Ureter (tissue), 1 donor: ENCODE results near the gene TUT7. TPM values are rescaled to one million over a fixed set of nuclear protein-coding genes. Genes with fewer than 3 reads are reported as not detected.
"Not testable (repeated sequence)": the region's sequence is repeated elsewhere in the genome, so short reads cannot be mapped to it uniquely, and the experiment has no call there.

ENCODE experiments used
- DNase-seq: peaks from one replicate; pipeline ENCODE4 v3.0.0-alpha.2; 2020; ENCODE audit warnings: low spot score
- total RNA-seq: library from RNA; stranded (reverse); gene quantifications from one replicate; pipeline ENCODE4 v1.2.4, GENCODE V29; 2023
- donor health status: DM: yes; HTN: yes; CAD: no.

Gene TUT7, protein sequence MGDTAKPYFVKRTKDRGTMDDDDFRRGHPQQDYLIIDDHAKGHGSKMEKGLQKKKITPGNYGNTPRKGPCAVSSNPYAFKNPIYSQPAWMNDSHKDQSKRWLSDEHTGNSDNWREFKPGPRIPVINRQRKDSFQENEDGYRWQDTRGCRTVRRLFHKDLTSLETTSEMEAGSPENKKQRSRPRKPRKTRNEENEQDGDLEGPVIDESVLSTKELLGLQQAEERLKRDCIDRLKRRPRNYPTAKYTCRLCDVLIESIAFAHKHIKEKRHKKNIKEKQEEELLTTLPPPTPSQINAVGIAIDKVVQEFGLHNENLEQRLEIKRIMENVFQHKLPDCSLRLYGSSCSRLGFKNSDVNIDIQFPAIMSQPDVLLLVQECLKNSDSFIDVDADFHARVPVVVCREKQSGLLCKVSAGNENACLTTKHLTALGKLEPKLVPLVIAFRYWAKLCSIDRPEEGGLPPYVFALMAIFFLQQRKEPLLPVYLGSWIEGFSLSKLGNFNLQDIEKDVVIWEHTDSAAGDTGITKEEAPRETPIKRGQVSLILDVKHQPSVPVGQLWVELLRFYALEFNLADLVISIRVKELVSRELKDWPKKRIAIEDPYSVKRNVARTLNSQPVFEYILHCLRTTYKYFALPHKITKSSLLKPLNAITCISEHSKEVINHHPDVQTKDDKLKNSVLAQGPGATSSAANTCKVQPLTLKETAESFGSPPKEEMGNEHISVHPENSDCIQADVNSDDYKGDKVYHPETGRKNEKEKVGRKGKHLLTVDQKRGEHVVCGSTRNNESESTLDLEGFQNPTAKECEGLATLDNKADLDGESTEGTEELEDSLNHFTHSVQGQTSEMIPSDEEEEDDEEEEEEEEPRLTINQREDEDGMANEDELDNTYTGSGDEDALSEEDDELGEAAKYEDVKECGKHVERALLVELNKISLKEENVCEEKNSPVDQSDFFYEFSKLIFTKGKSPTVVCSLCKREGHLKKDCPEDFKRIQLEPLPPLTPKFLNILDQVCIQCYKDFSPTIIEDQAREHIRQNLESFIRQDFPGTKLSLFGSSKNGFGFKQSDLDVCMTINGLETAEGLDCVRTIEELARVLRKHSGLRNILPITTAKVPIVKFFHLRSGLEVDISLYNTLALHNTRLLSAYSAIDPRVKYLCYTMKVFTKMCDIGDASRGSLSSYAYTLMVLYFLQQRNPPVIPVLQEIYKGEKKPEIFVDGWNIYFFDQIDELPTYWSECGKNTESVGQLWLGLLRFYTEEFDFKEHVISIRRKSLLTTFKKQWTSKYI (N-terminal part only)
- 38.6 TPM for total RNA-seq

DNA sequence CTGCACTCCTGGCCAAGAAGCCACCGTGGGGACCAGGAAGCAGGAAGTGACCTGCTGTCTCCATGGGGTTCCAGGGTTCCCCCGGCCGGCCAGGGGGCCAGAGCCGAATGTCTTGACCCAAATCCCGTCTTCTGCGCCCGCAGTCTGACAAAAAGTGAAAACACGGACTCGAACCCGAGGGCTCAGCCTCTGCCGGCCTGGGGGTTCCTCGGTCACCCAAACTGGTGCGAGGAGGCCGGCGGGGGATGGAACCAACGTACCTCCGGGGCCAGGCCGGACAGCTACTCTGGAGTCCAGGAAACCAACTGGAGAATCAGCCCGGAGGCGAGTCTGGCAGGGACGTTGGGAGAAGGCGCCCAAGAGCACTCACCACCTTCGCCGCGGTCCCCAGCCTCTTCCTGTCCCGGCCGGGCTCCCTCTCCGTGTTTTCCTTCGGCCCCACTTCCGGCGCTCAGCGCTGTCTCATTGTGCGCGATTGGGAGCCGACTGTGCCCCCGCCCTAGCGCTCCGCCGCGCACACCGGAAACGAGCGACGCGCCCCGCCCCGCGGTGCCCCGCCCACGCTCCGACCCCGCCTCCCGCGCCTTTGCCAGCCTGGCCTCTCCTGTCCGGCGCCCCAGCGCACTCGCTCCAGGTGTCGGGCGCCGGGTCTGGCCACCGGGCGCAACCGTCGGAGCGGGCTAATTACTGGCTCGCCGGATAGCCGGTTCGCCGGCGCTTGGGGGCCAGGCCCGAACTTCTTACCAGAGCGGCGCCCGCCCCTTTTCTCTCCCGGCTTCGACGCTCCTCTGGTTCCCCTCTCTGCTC is at the start of gene TUT7:
TUT7 (minus strand) TSS at position 400 of the 807 bp plus-strand sequence. CDS start 1,211 bp downstream, outside the sequence.
- peak; percentile 97 for DNase-seq

DNA sequence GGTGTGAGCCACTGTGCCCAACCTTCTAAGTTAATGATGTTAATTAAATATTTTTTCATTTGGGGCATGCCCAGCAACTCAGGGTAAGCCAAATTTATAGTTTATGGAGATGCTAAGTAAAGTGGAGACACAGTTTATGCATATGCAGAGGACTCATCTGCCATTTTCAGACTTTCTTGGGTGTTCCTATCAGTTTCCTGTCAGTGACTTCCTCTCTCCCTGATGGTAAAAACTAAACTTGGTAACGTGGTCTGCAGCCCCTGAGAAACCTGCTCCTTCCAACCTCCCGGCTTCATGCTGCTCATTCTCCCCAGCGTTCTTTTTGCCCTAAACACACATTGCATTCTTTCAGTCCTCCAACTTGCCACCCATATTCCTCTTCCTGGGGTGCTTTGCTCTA is 48.4 kb upstream of the TUT7 start:
- no peak for DNase-seq

DNA sequence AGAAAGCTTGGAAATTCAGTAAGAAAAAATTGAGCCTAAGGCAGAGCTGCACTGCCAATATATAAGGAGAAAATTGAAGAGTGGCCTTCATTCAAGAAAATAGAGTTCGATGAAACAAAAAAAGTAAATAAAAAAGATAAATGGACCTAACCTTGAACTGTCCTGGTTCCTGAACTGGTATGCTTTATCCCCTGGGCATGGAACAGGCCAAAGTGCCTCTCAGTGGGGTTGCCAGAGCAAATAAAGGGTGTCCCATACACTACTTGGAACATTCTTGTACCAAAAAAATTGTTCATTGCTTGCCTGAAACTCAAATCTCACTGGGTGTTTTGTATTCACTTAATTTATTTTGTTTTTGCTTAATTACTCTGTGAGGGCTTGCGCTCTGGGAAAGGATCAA is 42.2 kb upstream of the TUT7 start:
- no peak for DNase-seq

DNA sequence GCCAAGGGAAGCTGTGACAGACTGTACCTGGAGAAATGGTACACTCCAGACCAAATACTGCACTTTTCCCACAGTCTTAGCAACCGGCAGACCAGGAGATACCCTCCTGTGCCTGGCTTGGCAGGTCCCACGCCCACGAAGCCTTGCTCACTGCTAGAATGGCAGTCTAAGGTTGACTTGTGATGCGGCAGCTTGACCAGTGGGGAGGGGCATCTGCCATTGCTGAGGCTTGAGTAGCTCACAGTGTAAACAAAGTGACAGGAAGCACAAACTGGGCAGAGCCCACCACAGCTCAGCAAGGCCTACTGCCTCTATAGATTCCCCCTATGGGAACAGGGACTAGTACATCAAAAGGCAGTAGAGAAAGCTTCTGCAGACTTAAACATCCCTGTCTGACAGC is 36.0 kb upstream of the TUT7 start:
- not testable (repeated sequence) for DNase-seq

DNA sequence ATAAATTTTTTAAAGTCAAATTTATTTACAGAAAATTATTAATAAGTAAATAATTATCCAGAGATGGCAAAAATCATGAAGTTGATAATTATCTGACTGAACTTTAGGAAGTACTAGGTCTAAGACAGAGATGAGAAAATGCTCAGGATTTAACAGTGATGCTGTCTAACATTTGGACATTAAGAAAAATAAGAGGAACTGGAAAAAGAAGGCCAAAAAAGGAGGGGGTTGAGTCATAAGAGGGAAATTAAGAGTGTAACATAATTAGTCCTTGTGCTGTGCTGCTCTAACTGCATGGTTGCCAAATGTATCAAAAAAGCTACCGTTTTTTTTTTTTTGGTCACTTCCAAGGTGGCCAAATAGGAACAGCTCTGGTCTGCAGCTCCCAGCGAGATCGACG is 35.4 kb upstream of the TUT7 start:
- DNase-seq = no peak

DNA sequence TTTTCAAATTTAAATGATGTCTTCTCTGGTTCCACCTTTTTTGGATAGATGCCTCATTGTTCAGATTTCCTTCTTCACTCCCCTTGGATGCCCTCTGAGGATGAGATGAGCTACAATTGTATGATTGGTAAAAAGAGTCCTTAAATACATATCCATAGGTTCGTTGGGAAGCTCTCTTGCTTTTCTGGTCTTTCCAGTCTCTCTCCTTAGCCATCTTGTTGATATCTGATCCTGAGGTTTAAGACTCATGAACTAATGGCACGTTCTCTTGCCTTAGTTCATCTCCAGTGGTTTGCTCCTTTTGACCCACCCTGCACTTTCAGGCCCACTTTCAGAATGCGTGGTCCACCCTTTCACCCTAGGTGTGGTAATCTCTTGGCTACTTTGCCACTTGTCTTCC is 33.2 kb upstream of the TUT7 start:
- no peak for DNase-seq

DNA sequence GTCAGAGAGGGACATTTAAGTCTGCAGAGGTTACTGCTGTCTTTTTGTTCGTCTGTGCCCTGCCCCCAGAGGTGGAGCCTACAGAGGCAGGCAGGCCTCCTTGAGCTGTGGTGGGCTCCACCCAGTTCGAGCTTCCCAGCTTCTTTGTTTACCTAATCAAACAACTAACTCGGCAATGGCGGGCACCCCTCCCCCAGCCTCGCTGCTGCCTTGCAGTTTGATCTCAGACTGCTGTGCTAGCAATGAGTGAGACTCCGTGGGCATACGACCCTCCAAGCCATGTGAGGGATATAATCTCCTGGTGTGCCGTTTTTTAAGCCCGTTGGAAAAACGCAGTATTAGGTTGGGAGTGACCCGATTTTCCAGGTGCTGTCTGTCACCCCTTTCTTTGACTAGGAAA is 28.8 kb upstream of the TUT7 start:
- not testable (repeated sequence) for DNase-seq

DNA sequence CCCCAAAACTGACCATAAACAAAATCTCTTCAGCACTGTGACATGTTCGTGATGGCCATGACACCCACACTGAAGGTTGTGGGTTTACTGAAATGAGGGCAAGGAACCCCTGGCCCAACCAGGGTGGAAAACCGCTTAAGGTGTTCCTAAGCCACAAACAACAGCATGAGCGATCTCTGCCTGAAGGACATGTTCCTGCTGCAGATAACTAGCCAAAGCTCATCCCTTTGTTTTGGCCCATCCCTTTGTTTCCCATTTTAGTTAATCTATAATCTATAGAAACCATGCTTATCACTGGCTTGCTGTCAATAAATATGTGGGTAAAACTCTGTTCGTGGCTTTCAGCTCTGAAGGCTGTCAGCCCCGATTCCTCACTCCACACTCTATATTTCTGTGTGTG is 21.8 kb upstream of the TUT7 start:
- DNase-seq = no peak

DNA sequence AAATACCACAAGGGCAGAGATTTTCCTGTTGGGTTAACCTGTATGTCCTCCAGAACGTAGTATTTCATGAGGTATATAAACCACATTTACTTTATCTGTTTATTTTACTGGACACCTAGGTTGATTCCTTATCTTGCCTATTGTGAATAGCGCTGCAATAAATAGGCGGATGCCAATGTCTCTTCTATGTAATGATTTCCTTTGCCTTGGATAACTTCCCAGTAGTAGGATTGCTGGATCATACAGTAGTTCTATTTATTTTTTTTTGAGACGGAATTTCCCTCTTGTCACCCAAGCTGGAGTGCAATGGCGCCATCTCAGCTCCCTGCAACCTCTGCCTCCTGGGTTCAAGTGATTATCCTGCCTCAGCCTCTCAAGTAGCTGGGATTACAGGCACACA is 15.6 kb upstream of the TUT7 start:
- no peak for DNase-seq

DNA sequence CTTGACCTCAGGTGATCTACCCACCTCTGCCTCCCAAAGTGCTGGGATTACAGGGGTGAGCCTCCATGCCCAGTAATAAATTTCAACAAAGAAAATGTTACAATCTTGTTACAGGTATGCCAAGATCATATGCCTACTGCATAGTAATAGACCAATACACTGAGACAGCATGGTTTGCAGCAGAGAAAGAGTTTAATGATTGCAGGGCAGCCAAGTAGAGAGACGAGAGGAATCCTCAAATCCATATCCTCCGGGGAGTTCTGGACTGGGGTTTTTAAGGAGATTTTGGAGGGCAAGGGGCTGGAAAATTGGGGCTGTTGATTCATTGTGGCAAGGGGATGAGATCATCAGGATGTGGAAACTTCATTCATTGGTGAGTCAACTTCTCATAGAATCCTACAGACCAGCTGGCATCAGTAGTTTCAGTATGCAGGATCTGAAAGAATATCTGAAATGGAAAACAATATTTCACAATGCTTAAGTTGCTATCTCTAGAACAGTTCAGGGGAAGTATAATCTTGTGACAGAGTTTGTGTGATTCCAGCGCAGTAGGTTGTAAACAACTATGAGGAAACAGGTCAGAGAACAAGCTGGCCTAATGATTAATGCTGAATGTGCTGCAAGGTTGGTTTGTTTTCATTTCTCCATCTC is 14.8 kb upstream of the TUT7 start:
- no peak for DNase-seq

DNA sequence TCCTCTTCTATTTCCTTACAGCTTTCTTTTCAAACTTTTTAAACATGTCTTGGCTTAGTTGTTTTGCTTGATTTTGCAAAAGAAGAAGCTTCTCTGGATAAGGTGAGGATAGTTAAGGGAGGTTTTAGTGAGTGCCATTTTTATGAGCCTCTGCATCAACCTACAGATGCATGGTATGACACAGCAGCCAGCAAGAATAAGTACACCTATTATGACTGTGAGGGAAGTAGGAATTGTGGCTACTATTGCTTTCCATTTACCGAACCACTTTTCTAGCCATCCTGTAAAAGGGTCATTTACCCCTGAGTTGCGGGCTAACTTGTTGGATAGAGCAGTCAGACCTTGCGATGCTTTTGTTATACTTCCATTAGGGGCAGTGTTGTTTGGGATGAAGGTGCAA is 7.0 kb upstream of the TUT7 start:
- DNase-seq = no peak

DNA sequence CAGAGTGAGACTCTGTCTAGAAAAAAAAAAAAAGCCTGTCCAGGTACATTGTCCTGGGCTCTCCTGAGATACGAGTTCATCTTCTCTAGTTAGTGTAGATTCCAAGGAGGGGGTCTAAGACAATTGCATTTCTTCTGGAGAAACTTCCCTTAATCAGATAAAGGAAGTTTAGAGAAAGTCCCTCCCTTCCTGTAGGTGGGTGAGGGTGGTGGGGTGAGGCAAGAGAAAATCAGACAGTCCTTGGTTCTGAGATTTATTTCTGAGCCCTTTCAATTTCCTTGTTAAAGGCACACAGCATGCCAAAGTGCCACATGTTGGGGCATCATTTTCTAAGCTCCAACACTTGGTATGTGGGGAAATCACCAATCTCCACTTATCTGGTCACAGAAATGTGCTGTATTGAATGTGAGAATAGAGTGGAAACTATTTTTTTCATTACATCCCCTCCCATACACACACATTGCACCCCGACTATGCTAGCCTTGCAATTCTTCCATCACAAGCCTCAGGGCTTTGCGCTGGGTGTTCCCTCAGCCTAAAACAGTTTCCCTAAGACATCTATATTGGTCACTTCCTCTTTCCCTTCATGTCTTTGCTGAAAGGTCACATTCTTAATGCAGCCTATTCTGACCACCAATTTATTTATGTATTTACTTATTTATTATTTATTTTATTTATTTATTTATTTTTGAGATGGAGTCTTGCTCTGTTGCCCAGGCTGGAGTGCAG is 5.1 kb upstream of the TUT7 start:
- DNase-seq = no peak

DNA sequence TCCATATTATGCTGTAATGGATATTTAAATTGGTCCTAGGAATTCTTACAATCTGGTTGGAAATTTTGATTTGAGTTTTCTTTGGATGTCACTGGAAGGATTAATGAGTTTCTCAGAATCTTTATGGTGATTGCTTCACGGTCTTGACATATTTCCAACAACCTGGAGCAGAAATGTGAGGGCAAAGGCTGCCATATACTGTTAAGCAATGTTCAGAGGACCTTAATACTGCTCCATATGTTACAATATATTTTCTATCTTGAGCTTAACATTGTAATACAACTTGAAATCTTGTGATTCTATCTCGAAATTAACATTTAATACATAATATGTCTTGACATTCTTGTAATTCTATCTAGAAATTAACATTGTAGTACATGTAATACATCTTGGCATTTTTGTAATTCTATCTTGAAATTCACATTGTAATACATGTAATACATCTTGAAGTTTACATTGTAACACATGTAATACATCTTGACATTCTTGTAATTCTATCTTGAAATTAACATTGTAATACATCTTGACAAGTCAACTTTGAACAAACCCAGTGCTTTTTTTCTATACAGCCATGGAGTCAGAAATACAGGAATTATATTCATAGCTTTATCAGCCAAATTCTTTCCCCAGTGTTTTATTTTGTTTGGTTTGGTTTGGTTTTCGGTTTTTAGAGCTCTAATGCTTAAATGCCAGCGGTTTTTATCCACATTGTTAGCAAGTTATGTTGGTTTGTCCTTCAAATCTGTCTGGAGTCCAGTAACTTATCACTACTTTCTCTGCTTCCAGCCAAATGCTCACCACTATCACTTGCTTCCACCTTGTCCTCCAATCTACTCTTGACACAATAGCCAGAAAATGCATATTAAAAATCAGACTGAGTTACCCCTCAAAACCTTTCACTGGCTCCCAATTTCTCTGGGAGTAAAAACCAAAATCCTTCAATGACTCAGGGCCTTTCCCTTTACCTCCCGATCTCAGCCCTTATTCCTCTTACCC is 3.0 kb upstream of the TUT7 start:
- DNase-seq = no peak

DNA sequence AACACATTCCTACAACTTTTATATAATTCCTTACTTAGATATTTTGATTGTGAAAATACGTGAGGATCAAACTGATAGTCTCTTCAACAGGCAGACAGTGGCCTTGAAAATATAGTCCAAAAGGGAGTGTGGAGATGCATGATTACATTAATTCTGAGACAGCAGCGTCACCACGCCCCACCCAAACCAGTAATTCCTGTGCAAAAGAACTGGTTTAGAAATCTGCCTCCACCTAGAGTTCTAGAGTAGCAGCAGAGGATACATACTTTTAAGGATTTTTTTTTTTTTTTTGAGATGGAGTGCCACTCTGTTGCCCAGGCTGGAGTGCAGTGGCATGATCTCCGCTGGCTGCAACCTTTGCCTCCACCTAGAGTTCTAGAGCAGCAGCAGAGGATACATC is 1.6 kb upstream of the TUT7 start:
- DNase-seq = peak; percentile 57

DNA sequence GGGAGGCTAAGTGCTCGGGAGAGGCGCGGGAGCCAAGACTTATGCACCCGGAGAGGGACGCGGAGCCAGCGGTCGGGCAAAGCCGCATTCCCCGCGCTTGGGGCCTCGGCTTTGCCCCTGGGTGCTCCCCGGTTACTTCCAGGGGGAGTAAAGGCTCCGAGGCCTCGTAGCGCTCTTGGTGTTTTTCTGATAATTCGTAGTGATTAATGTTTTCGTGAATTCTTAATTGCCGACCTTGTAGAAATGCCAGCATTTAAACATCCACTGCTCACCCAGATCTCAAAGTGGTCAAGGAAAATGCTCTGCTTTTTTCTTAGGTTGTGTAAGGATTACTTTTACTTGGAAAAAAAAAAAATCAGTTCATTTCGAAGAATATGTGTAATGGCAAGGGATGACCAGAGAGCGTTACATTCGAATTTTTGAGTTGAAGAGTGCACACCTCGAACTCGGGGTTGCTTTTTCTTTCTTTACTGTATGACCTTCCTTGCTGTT is 654 bp upstream of the TUT7 start:
- DNase-seq = no peak

DNA sequence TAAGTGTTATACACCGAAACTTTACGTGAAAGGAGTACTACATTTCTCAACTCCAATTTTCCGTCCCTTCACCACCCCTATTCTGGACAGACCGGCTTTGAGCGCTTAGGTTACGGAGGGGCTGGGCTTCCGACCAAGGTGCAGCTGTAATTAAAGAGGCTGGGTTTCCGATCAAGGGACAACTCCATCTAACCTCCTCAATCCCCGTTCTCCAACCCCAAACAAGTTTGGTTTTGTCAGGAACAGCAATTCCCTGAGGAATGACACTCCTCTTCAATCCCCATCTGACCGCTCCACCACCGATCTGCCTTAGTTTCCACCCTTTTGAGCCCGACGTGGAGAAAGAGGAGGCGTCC is 577 bp downstream of the TUT7 start:
- DNase-seq = peak; percentile 65

DNA sequence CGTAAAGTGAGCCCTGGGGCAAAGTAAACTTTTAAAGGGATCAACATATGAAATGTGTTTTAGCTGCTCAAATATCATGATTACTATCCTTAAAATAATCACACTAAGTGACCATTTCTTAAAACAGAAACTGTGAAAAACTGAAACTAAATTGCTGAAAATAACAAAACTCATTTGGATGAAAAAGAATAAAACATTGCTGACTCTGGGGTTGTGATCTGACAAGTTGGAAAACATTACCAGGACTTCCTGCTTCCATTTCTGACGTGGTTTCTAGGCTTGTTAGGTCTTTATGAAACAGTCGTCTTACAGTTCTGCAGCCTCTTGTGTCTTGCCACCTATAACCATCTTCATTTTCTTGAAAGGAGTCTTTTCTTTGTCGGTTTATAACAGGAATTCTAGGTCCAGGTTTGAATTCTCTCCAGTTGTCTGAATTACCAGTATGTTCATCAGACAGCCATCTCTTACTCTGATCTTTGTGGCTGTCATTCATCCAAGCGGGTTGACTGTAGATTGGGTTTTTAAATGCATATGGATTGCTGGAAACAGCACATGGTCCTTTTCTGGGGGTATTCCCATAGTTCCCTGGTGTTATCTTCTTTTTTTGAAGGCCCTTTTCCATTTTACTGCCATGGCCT is 1.7 kb downstream of the TUT7 start:
- no peak for DNase-seq

DNA sequence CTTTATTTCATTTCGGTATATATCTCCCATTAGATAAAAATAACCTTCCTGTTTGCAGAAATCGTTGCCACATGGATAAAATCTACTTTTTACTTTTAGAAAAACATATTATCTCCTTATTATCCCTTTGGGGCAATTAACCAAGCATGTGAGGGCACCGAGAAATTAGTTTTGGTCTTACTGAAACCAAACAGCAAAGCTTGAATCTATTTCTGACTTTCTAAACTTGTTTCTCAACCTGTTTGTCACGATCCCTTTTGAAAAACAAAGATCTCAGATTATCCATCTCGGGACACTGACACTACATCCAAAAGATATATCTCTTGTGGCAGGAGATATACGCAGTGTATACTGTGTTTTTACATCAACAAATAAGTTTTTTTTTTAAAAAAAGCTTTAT is 2.3 kb downstream of the TUT7 start:
- no peak for DNase-seq
